GM12873 (cell line): Measurements from ENCODE around the gene SCT.

Source experiments
- TF ChIP-seq, protein P1 (sequence below): IDR thresholded peaks from 2 replicates; pipeline ENCODE4 v1.5.1; 2012; ENCODE audit warnings: low read depth, mild to moderate bottlenecking, moderate library complexity, low read length, control low read depth; ENCODE audit not compliant: insufficient read depth; ENCODE audit errors: missing control alignments

The SCT gene

DNA sequence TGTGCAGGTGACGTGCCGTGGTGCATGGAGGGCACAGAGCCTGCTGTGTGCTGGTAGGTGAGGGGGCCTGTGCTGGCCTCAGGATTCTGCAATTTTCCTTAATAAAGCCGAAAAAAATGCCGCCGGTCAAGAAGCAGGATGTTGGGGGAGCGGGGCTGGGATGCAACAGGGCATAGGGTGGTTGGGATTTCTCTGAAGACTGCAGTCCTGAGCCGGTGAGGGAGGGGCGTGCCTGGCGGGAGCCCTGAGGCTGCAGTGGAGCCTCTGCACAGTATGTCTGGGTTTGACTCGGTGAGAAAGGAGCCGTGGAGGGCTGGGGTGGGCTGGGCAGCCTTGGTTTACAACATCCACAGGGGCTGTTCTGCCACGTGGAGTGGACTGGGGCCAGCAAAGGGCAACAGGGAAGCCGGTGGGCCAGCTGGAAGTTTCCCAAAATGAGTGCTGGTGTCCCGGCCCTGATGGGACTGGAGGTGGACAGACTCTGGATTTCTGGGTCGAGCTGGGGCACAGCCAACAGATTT is 3.6 kb downstream of the SCT start:
- TF ChIP-seq, protein P1, sequence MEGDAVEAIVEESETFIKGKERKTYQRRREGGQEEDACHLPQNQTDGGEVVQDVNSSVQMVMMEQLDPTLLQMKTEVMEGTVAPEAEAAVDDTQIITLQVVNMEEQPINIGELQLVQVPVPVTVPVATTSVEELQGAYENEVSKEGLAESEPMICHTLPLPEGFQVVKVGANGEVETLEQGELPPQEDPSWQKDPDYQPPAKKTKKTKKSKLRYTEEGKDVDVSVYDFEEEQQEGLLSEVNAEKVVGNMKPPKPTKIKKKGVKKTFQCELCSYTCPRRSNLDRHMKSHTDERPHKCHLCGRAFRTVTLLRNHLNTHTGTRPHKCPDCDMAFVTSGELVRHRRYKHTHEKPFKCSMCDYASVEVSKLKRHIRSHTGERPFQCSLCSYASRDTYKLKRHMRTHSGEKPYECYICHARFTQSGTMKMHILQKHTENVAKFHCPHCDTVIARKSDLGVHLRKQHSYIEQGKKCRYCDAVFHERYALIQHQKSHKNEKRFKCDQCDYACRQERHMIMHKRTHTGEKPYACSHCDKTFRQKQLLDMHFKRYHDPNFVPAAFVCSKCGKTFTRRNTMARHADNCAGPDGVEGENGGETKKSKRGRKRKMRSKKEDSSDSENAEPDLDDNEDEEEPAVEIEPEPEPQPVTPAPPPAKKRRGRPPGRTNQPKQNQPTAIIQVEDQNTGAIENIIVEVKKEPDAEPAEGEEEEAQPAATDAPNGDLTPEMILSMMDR = no peak

DNA sequence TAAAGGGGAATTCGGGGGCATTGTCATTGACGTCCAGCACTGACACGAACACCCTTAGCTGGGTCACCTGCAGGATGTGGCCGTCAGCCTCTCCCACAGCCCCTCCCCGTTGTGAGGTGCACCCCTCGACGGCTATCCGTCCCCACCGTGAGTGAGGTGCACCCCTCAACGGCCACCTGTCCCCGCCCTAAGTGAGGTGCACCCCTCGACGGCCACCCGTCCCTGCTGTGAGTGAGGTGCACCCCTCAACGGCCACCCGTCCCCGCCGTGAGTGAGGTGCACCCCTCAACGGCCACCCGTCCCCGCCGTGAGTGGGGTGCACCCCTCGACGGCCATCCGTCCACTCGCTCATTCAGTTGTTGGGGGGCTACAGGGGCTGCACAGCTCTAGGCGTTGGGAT is 5.1 kb downstream of the SCT start:
- TF ChIP-seq, protein P1 = no peak

DNA sequence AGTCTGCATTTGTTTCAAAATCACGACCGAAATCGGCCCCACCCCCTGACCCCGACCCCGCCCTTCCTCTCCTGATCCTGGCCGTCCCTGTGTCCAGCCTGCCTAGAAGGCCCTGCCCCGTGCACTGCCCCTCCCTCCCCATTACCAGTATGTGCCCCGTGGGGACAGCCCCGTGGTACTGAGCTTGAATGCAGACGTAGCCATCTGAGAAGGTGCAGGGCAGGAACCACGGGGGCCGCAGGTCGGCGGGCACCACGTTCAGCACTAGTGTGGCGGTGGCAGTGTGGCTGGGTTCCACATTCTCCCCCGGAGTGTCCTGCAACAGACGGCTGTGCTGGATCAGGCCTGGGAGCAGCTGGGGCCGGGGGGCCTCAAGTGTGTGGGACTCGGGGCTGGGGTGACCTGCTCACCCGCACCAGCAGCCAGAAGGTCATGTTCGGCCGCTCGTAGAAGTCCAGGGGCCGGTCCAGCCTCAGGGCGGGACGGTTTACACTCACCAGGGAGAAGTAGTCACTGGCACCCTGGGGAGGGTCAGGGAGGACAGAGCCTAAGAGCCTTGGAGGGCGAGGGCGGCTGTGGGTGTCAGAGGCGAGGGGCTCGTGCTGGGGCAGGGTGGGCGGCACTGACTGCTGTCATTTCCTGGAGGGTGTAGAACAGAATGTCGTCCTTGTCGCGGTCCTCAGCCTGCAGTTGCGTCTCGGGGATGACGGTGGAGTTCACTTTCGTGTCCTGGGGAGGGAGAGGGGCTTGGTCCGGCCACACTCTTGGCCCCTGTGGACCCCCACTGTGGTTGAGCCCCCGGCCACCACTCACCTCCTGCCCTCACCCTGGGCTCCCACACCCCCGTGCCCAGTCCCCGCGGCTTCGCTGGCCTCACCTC is 5.8 kb downstream of the SCT start:
- TF ChIP-seq, protein P1 = no peak

DNA sequence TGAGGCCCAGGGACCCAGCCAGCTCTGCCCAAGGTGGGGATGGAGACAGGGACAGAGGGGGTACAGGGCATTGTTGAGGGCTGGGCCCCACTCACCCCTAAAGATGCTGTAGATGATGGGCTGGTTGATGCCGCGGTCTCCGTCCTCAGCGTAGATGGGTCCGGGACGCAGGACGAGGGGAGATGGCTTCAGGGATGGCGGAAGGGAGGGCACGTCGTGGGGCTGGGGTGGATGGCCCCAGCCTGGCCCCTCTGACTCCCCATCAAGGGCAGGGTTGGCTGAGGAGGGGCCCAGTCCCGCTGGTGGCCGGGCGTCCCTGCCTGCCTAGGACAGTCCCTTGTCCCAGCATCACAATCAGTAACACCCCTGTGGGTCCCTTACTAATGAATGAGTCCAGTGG is 6.8 kb downstream of the SCT start:
- TF ChIP-seq, protein P1 = no peak

DNA sequence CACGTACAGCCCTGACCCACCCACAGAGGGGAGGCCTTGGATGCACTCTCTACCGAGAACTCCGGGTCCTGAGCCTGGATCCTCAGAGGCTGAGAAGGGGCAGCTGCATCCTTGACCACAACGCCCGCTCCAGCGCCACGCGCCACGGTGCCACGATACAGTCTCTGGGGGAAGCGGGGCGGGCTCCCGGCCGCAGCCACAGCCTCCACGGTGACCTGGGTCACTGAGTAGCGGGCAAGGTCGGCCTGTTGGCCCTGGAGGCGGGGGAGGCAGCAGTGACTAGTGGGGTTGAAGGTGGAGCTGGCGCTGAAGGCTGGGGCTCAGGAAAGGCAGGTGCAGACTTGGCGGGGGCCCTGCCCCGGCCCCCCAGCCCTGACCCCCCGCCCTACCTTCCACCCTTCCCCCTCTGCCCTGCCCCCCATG is 7.3 kb downstream of the SCT start:
- TF ChIP-seq, protein P1 = no peak

DNA sequence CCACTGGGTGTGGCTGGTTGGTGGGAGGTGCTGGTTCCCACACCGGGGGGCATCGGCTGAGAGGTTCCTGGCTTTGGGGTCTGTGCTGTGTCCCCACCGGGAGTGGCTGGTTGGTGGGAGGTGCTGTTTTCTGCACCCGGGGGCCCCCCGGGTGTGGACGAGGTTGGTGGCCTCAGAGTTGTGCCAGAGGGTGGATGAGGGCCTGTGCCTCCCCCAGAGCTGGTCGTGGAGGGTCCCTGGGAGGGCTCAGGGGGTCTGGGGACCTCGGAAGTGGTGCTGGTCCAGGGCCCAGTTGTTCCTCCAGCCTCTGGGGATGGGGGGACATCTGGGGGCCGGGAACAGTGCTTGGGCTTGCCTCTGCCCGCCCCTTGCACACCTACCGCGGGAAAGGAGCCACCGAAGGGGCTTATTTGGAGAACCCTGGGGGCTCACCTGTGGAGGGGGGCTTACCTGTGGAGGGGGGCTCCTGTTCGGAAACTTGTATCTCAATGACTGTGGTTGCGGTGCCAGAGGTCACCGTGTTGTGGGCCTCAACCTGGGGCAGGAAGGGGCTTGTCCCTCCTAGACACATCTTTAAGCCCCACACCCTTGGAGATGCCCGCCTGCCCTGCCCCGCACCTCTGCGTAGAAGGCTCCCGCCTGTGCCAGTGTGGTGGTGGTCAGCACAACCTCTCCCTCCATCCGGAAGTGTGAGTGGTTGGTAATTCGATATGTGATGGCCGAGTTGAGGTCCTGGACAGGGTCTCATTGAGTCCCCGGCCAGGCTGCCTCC is 7.9 kb downstream of the SCT start:
- TF ChIP-seq, protein P1 = no peak
